Effector memory CD4-positive, alpha-beta T cell (primary cell): ENCODE results near the gene GTF2F1.

ENCODE experiments used
- DNase-seq, 3 donors: peaks; one replicate each; pipeline ENCODE4 v3.0.0-alpha.2; 2020
- H3K27ac ChIP-seq: 2 replicates; pipeline ENCODE4 v1.7.0; 2013; ENCODE audit warnings: mild to moderate bottlenecking, low read length, moderate library complexity; ENCODE audit not compliant: insufficient read depth, poor library complexity, severe bottlenecking
- H3K27me3 ChIP-seq: replicated peaks from 2 replicates; pipeline ENCODE4 v1.7.0; 2013; ENCODE audit warnings: mild to moderate bottlenecking, low read length; ENCODE audit not compliant: insufficient read depth, control insufficient read depth, poor library complexity, severe bottlenecking
- H3K36me3 ChIP-seq: 2 replicates; pipeline ENCODE4 v1.7.0; 2013; ENCODE audit warnings: mild to moderate bottlenecking, low read length, moderate library complexity; ENCODE audit not compliant: control insufficient read depth, insufficient read depth
- H3K4me1 ChIP-seq: 2 replicates; pipeline ENCODE4 v1.7.0; 2013; ENCODE audit warnings: low read length, mild to moderate bottlenecking; ENCODE audit not compliant: control insufficient read depth, insufficient read depth, poor library complexity, severe bottlenecking
- H3K4me3 ChIP-seq: 2 replicates; pipeline ENCODE4 v1.7.0; 2013; ENCODE audit warnings: low read length, low read depth, mild to moderate bottlenecking; ENCODE audit not compliant: insufficient read depth, poor library complexity, severe bottlenecking
- H3K9me3 ChIP-seq: 2 replicates; pipeline ENCODE4 v1.7.0; 2013; ENCODE audit warnings: mild to moderate bottlenecking, low read length, moderate library complexity; ENCODE audit not compliant: control insufficient read depth
- total RNA-seq, 3 donors: gene quantifications; one replicate each; lab custom pipeline; 2026; lab: John Stamatoyannopoulos, UW

Gene GTF2F1, protein sequence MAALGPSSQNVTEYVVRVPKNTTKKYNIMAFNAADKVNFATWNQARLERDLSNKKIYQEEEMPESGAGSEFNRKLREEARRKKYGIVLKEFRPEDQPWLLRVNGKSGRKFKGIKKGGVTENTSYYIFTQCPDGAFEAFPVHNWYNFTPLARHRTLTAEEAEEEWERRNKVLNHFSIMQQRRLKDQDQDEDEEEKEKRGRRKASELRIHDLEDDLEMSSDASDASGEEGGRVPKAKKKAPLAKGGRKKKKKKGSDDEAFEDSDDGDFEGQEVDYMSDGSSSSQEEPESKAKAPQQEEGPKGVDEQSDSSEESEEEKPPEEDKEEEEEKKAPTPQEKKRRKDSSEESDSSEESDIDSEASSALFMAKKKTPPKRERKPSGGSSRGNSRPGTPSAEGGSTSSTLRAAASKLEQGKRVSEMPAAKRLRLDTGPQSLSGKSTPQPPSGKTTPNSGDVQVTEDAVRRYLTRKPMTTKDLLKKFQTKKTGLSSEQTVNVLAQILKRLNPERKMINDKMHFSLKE
- total RNA-seq: 92.9 to 121 (median 106) reads per million in 3 donors

DNA sequence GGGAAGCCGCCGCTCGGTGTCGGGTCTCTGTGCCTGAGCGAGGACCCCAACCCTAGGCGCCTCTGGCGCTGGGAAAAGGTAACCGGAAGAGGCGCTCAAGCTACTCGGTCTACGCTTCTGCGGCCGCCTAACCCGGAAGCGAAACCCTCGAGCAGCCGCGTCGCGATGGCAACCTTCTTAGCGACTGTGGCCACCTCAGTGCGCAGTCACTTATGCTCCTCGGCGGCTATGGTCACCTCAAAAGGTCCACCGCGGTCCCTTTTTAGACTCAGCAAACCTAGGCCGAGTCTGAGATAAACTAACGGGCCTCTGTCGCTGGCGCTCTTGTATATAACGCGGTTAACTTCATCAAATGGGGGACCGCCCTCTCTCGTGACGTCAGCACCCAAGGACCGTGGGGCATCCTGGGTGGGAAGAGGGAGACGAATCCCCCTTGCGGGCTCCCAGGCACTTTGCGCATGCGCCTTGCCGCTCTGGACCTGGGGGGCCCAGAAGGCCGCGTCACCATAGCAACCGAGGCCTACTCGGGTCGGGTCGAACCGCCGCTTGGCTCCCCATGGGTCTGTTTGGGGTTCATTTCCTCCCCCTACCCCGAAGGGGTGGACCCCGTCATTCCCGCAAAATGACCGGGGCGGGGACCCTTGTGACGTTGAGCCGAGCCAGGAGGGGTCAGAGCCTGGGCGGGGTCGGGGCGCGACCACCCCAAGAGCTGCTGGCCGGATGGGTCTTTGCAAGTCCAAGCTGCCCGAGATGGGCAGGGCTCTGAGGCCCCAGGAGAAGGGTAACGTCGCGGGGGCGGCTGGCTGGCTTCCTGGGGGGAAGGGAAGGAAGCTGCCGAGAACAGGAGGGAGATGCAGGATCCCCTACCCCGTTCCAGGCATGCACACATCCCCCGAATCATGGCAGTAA is at the start of gene GTF2F1:
Gene GTF2F1 (minus strand): TSS at position 91 of the 909 bp plus-strand sequence. CDS start 169 bp downstream, outside the sequence.
- Histone ChIP-seq H3K9me3 (no peaks in the 10 kb centered on the region), H3K4me3 (peak within 1 kb of the TSS; percentile 79), H3K4me1 (peaks cover 9% of the 10 kb centered on the region), H3K36me3 (peaks cover 17% of the 10 kb centered on the region), H3K27ac (peak within 1 kb of the TSS; percentile 97), H3K27me3 (no peaks in the 10 kb centered on the region)
- peak; percentile 86 to 93 (median 91) for DNase-seq

DNA sequence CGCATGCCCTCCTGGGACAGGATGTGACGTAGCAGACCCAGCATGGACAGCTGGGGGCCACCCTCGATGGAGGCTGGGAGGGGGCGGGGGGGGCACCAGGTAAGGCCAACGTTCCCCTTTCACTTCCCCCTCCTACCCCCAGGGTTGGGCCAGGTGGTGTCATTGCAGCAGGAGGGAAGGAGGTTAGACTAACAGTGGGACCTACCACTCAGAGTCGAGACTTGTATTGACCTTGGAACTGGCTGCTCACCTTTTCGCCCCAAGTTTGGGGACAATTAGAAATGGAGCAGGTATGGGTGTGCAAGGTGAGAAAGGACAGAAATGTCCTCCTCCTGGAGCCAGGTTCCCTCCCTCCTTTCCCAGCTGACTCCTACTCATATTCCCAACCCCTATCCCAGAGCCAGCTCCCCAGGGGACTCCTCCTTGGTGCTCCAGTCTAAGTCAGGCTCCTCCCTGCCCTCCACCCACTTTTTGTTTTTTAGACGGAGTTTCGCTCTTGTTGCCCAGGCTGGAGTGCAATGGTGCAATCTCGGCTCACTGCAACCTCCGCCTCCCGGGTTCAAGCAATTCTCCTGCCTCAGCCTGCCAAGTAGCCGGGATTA is 49.2 kb upstream of the GTF2F1 start:
- Histone ChIP-seq H3K27me3 (no peaks in the 10 kb centered on the region), H3K27ac (no peak overlapping the region), H3K4me1 (no peaks in the 10 kb centered on the region), H3K36me3 (no peaks in the 10 kb centered on the region), H3K4me3 (no peak overlapping the region), H3K9me3 (no peaks in the 10 kb centered on the region)
- DNase-seq: no peak

DNA sequence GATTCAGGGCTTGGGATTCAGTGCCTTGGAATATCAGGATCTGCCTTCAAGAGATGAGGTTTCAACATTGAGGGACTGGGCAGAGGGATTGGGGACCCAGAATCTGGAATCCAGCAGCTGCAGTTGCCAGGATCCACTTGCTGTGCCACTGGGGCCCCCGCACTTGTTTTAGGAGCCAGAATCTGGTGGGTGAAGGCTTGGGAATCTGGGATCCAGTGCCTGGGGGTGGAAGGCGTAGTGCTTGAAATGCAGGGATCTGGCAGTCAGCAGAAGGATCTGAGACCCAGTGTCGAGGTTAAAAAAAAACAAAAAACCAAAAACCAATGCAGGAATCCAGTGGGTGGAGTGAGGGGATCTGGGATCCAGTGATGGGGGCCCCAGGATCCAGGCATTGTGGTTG is 47.9 kb upstream of the GTF2F1 start:
- no peaks in the 10 kb centered on the region for H3K36me3 ChIP-seq
- H3K27me3 ChIP-seq: no peaks in the 10 kb centered on the region
- H3K9me3 ChIP-seq: no peaks in the 10 kb centered on the region
- no peak overlapping the region for H3K4me3 ChIP-seq
- no peak for DNase-seq
- H3K27ac ChIP-seq: no peak overlapping the region
- no peaks in the 10 kb centered on the region for H3K4me1 ChIP-seq

DNA sequence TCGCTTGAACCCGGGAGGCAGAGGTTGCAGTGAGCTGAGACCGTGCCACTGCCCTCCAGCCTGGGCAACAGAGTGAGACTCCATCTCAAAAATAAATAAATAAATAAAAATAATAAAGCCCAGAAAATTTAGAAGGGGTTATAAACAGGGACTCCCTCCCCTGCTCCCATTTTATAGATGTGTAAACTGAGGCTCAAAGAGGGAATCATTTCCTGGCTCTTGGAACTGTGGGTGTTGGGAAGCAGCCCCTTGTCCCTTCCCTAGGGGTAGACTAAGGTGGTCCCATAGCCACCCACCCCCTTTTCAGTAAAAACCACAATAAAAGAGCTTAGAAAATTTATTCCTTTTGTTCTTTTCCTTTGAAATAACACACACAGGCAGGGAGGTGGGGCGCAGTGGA is 46.8 kb upstream of the GTF2F1 start:
- H3K4me1 ChIP-seq: no peaks in the 10 kb centered on the region
- H3K27ac ChIP-seq: no peak overlapping the region
- no peaks in the 10 kb centered on the region for H3K36me3 ChIP-seq
- H3K27me3 ChIP-seq: no peaks in the 10 kb centered on the region
- H3K4me3 ChIP-seq: no peak overlapping the region
- no peaks in the 10 kb centered on the region for H3K9me3 ChIP-seq
- no peak for DNase-seq

DNA sequence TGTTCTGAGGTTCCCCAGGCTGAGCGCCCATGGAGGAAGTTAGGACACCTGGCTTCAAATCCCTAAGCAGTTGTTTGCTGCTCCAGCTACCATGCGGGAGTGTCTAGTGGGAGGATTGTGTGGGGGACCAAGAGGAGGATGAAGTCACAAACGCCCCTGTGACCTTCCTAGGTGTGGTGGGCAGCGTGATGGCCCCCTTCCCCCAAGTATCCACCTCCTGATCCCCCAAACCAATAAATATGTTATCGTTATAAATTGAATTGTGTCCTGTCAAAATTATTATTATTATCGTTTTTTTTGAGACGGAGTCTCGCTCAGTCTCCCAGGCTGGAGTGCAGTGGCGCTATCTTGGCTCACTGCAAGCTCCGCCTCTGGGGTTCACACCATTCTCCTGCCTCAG is 40.7 kb upstream of the GTF2F1 start, which contains the start of gene SLC25A41:
Gene SLC25A41 (minus strand): TSS at position 101 of the 400 bp plus-strand sequence. CDS start 70 bp downstream, at position 31.
- no peaks in the 10 kb centered on the region for H3K9me3 ChIP-seq
- DNase-seq: no peak

DNA sequence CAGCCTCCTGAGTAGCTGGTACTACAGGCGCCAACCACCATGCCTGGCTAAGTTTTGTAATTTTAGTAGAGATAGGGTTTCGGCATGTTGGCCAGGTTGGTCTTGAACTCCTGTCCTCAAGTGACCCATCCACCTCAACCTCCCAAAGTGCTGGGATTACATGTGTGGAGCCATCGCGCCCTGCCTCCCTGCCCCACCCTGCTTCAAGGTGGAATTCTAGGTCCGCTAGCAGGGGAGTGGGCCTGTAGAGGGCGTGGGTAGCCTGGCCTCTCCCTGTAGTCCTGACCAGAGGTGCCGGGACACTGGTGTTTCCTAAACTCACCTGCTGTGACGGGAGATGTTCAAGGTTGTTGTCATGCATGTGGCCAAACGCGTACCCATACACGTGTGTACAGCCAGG is 40.2 kb upstream of the GTF2F1 start:
- Histone ChIP-seq H3K4me1 (no peaks in the 10 kb centered on the region), H3K27me3 (no peaks in the 10 kb centered on the region), H3K27ac (no peak overlapping the region), H3K36me3 (no peaks in the 10 kb centered on the region), H3K9me3 (no peaks in the 10 kb centered on the region), H3K4me3 (no peak overlapping the region)
- DNase-seq: no peak

More for the DNA sequence above, 40.7 kb upstream of the GTF2F1 start, which contains the start of gene SLC25A41:
- Histone ChIP-seq H3K27ac (no peak within 1 kb of the TSS), H3K4me1 (no peaks in the 10 kb centered on the region), H3K36me3 (no peaks in the 10 kb centered on the region), H3K27me3 (no peaks in the 10 kb centered on the region), H3K4me3 (no peak within 1 kb of the TSS)

DNA sequence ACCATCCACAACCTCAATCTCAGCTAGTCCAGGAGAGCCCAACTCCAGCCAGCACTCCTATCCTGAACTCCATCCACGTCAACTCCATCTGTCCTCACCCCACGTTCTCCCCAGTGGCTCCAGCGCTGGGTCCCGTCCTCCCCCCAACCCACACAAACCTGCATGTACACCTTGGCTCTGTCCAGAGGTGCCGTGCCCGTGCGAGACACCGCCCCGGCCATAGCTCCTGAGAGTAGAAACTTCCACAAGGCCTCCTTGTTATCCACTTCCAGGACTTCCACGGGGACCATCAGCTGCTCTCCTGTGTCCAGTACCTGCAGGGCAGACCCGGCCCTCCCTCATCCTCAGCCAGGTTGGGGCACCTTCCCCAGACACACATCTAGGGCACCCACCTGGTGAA is 38.9 kb upstream of the GTF2F1 start:
- no peak overlapping the region for H3K4me3 ChIP-seq
- H3K4me1 ChIP-seq: no peaks in the 10 kb centered on the region
- no peak for DNase-seq
- H3K36me3 ChIP-seq: no peaks in the 10 kb centered on the region
- H3K27me3 ChIP-seq: no peaks in the 10 kb centered on the region
- H3K9me3 ChIP-seq: no peaks in the 10 kb centered on the region
- no peak overlapping the region for H3K27ac ChIP-seq

DNA sequence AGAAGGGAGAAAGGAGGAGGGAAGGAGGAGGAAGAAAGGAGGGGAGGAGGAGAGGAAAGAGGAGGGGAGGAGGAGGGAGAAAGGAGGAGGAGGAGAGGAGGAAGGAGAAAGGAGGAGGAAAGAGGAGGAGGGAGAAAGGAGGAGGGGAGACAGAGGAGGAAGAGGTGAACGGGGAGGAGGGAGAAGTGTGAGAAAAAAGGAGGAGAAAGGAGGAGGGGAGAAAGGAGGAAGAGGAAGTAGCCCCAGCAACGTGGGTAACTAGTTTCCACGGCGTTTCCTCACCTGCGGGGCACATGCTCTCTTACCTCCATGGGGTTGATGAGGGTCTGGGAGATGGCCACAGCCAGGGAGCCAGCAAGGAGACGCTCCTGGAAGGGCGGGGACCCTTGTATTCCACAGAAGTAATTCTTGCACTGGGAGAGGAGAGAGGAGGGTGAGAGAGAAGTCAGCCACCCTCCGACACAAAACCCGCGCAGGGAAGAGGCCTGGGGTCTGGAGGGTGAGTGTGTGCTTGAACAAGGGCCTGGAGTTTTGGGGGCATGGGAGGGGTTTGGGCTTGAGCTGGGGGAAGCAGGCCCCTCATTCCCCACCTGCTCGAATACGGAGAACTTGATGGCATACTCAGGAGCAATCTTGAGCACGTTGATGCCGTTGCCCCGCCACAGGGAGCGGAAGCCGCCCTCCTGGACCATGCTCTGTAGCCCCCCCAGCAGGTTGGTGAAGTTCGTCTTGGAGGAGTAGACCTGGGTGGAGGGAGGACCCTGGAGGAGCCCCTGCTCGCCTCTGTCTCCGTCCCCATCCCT is 36.7 kb upstream of the GTF2F1 start:
- Histone ChIP-seq H3K4me1 (no peaks in the 10 kb centered on the region), H3K4me3 (no peak overlapping the region), H3K9me3 (no peaks in the 10 kb centered on the region), H3K27me3 (no peaks in the 10 kb centered on the region), H3K36me3 (no peaks in the 10 kb centered on the region), H3K27ac (no peak overlapping the region)
- no peak for DNase-seq
